Stimulated activated memory B cell treated with anti-CD40 and anti-IgM and Interleukin-4, amounts not matched to agents 10 μg/mL and 1 μg/mL and 100 μg/mL, for 72 hours (primary cell): ENCODE results near the gene ERGIC1.

Source experiments
- ATAC-seq: fragments of 150-1000 bp; cut with Tn5 transposase; 2 replicates; pipeline ENCODE4 v1.10.0; 2021
- H3K27ac Mint-ChIP-seq: one replicate; pipeline ENCODE4 v1.8.0; 2022; ENCODE audit warnings: mild to moderate bottlenecking, mixed read lengths
- H3K27me3 Mint-ChIP-seq: one replicate; pipeline ENCODE4 v1.8.0; 2022; ENCODE audit warnings: mixed read lengths
- H3K36me3 Mint-ChIP-seq: one replicate; pipeline ENCODE4 v1.8.0; 2022; ENCODE audit warnings: mixed read lengths
- H3K4me1 Mint-ChIP-seq: one replicate; pipeline ENCODE4 v1.8.0; 2022; ENCODE audit warnings: mixed read lengths
- H3K4me3 Mint-ChIP-seq: one replicate; pipeline ENCODE4 v1.8.0; 2022; ENCODE audit warnings: mild to moderate bottlenecking, moderate library complexity, mixed read lengths
- H3K9me3 Mint-ChIP-seq: one replicate; pipeline ENCODE4 v1.8.0; 2022; ENCODE audit warnings: mixed read lengths

Gene ERGIC1

DNA sequence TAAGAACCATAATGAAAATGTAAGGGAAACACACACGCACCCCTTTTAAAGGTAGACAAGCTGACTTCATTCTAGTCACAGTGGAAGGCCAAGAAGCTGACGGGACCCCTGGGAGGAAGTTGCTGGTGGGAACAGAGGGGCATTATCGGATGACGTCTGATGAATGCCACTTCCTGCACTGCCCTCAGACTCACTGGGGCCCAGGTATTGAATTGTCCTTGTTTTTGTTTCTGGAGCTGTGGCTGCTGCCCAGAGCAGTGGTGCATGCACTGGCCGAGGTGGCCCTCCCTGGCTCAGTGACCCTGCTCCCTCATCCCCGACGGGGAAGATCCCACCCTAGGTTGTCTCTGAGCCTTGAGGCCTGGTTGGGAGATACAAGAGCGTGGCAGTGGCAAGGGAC lies 109.9 kb downstream of the ERGIC1 start:
- Mint-ChIP-seq H3K27me3 (no peaks in the 10 kb centered on the region), H3K9me3 (no peaks in the 10 kb centered on the region), H3K4me3 (no peak overlapping the region), H3K27ac (no peak overlapping the region), H3K4me1 (peaks cover 9% of the 10 kb centered on the region), H3K36me3 (peaks cover 62% of the 10 kb centered on the region)
- no peak for ATAC-seq

DNA sequence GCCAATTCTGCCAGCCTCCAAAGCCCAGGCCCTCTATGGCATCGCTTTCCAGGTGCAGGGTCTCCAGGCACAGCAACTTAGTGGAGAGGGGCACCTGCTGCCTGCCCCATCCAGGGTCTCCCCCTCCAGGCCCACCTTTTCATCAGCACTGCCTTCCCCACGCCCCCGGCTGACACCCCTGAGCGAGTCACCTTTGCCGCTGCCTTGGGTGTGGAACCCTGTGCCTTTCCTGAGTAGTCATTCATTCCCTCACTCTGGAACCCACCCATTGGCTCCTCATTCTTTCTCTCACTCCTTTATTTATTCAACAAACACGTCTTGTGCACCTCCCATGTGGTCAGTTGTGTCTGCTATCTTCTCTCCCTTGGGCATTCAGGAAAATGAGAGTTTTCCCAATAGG lies 110.7 kb downstream of the ERGIC1 start:
- Mint-ChIP-seq H3K36me3 (peaks cover 61% of the 10 kb centered on the region), H3K27me3 (no peaks in the 10 kb centered on the region), H3K27ac (no peak overlapping the region), H3K4me1 (peaks cover 9% of the 10 kb centered on the region), H3K4me3 (no peak overlapping the region), H3K9me3 (no peaks in the 10 kb centered on the region)
- ATAC-seq = no peak

GRCh38 chr5:172945151-172945550 lies 111.1 kb downstream of the ERGIC1 start:
- no peak for ATAC-seq

GRCh38 chr5:172946146-172946545 lies 112.1 kb downstream of the ERGIC1 start:
- Mint-ChIP-seq H3K27me3 (no peaks in the 10 kb centered on the region), H3K27ac (no peak overlapping the region), H3K4me3 (no peak overlapping the region), H3K9me3 (no peaks in the 10 kb centered on the region), H3K36me3 (peaks cover 62% of the 10 kb centered on the region), H3K4me1 (peaks cover 9% of the 10 kb centered on the region)
- no peak for ATAC-seq

More at GRCh38 chr5:172945151-172945550, 111.1 kb downstream of the ERGIC1 start:
- Mint-ChIP-seq H3K4me3 (no peak overlapping the region), H3K9me3 (no peaks in the 10 kb centered on the region), H3K4me1 (peaks cover 9% of the 10 kb centered on the region), H3K27me3 (no peaks in the 10 kb centered on the region), H3K27ac (no peak overlapping the region), H3K36me3 (peaks cover 58% of the 10 kb centered on the region)

- Mint-ChIP-seq H3K27me3 (no peaks in the 10 kb centered on the region), H3K4me1 (peaks cover 9% of the 10 kb centered on the region), H3K4me3 (no peak overlapping the region), H3K27ac (no peak overlapping the region), H3K36me3 (peaks cover 59% of the 10 kb centered on the region), H3K9me3 (no peaks in the 10 kb centered on the region)
- ATAC-seq = no peak
Observed at GRCh38 chr5:172949426-172949825, 115.4 kb downstream of the ERGIC1 start.

DNA sequence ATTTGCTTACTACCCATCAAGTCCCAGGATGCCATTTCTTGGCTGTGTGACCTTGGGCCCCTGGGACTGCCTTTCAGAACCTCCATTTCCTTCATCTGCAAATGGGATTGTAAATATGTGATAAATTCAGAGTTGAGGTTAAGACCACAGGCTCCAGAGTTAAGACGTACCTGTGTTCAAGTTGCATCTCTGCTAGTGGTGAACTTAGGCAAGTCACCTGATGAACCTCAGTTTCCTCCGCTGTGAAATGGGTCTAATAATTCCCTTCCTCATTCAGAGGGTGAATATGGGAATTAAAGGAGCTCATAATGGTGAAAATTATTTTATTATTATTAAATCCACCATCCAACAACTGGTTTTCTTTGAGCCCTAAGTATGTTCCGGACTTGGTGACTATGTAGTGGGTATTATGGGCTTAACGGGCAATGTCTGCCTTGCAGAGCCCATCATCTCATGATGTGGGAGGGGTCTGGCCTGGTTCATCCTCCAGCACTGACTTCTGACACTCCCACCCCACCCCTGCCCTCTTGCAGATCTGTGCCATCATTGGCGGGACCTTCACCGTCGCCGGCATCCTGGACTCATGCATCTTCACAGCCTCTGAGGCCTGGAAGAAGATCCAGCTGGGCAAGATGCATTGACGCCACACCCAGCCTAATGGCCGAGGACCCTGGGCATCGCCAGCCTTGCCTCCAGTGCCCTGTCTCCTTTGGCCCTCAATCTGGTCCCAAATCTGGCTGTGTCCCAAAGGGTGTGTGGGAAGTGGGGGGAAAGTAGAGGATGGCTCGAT lies 116.3 kb downstream of the ERGIC1 start:
- no peak overlapping the region for H3K4me3 Mint-ChIP-seq
- peaks cover 50% of the 10 kb centered on the region for H3K36me3 Mint-ChIP-seq
- no peak for ATAC-seq
- peaks cover 15% of the 10 kb centered on the region for H3K4me1 Mint-ChIP-seq
- no peak overlapping the region for H3K27ac Mint-ChIP-seq
- H3K27me3 Mint-ChIP-seq = no peaks in the 10 kb centered on the region
- no peaks in the 10 kb centered on the region for H3K9me3 Mint-ChIP-seq

DNA sequence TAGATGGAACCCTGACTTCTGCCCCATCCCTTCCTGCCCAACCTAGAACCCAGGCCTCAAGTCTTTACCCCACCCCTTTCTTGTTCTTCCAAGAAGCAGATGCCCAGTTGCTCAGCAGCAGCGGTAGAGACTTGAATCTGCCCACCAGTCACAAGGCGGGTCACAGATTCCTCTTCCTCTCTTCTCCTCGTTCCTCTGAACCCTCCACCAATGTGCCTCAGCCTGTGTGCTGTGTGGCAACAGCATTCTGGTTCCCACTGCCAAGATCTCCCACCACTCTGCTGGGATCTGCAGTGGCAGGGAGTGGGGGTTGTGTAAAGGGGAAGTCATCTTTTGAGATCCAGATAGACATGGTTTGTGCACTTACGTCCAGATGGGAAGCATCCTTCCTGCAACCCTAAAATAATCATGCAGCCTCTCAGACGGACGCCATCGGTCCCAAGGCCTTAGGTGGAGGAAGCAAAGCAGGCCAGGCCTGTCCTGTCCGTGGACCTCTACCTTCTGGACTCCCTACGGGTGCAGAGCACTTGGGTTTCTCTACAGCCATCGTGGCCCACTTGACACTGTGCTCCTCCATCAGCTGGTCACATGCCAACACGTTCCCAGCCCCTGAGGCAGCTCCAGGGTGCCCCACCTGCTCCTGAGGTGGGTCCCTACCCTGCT lies 117.5 kb downstream of the ERGIC1 start:
- no peak for ATAC-seq
- H3K27ac Mint-ChIP-seq = no peak overlapping the region
- no peaks in the 10 kb centered on the region for H3K27me3 Mint-ChIP-seq
- no peaks in the 10 kb centered on the region for H3K9me3 Mint-ChIP-seq
- peaks cover 15% of the 10 kb centered on the region for H3K4me1 Mint-ChIP-seq
- no peak overlapping the region for H3K4me3 Mint-ChIP-seq
- H3K36me3 Mint-ChIP-seq = peaks cover 41% of the 10 kb centered on the region

DNA sequence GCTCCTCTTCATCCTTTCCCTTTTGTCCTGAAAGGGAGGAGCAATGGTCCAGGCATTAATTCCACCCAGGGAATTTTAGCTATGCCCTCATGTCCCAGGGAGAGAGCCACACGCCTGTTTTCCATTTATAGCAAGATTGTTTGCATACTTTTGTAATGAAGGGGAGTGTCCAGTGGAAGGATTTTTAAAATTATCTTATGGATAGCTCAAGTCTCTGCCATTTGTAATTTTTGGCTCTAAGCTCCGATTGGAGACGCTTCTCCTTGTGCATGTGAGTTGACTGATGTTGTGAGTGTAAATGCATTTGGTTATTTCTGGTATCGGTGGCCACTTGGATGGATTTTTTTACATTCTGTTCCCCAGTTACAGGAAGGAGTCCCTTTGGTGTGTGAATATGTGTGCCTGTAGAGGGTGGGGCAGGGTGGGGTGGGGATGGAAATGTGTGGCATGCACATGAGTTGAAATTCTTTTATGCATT lies 118.0 kb downstream of the ERGIC1 start:
- H3K4me3 Mint-ChIP-seq = no peak overlapping the region
- no peaks in the 10 kb centered on the region for H3K9me3 Mint-ChIP-seq
- H3K36me3 Mint-ChIP-seq = peaks cover 39% of the 10 kb centered on the region
- no peaks in the 10 kb centered on the region for H3K27me3 Mint-ChIP-seq
- H3K27ac Mint-ChIP-seq = no peak overlapping the region
- ATAC-seq = no peak
- H3K4me1 Mint-ChIP-seq = peaks cover 15% of the 10 kb centered on the region

- Mint-ChIP-seq H3K9me3 (no peaks in the 10 kb centered on the region), H3K27me3 (no peaks in the 10 kb centered on the region), H3K27ac (peak overlapping the region; percentile 32), H3K4me1 (peaks cover 21% of the 10 kb centered on the region), H3K36me3 (peaks cover 22% of the 10 kb centered on the region), H3K4me3 (no peak overlapping the region)
- no peak for ATAC-seq
Observed at GRCh38 chr5:172953776-172954675, 120.0 kb downstream of the ERGIC1 start.

DNA sequence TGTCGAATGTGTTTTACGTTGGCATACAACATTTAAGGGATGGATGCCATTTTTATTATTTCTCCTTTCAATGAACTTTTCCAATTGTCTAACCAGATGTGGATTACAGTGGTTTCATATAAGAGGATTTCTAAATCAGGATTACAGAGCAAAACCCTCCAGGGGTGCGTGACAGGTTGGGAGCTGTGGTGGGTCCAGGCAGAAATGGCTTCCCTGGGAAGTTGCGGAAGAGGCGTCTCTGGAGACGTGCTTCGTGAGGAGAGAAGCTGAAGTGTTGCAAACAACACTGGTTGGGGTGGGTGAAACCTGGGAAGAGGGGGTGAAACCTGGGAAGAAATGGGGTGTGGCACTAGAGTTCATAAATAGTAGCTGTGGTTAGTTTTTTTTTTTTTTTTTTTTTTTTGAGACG lies 120.7 kb downstream of the ERGIC1 start:
- Mint-ChIP-seq H3K27me3 (no peaks in the 10 kb centered on the region), H3K36me3 (peaks cover 19% of the 10 kb centered on the region), H3K4me3 (no peak overlapping the region), H3K9me3 (no peaks in the 10 kb centered on the region), H3K4me1 (peaks cover 24% of the 10 kb centered on the region), H3K27ac (peak overlapping the region; percentile 32)
- no peak for ATAC-seq

GRCh38 chr5:172956228-172956627 lies 122.2 kb downstream of the ERGIC1 start:
- no peaks in the 10 kb centered on the region for H3K9me3 Mint-ChIP-seq

DNA sequence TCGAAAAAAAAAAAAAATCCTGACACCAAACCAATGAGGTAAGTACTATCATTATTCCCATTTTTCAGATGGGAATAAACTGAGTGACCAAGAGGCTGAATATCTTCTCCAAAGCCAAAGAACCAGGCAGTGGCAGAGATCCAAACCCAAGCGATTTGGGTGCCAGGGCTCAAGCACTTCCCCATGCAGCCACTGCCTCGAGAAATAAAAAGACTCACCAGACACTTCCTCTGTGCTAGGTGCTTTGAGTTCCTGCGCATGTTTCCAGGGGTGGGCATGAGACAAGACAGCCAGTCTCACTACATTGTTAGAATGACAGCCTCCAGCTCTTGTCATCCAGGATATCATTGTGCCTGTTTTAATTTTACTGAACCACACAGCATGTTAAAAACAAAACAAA lies 122.9 kb downstream of the ERGIC1 start:
- H3K36me3 Mint-ChIP-seq = peaks cover 15% of the 10 kb centered on the region
- H3K9me3 Mint-ChIP-seq = no peaks in the 10 kb centered on the region
- ATAC-seq = no peak
- H3K27me3 Mint-ChIP-seq = no peaks in the 10 kb centered on the region
- no peak overlapping the region for H3K4me3 Mint-ChIP-seq
- H3K4me1 Mint-ChIP-seq = peaks cover 33% of the 10 kb centered on the region
- H3K27ac Mint-ChIP-seq = no peak overlapping the region

More at GRCh38 chr5:172956228-172956627, 122.2 kb downstream of the ERGIC1 start:
- Mint-ChIP-seq H3K27me3 (no peaks in the 10 kb centered on the region), H3K4me3 (no peak overlapping the region), H3K4me1 (peaks cover 33% of the 10 kb centered on the region), H3K27ac (no peak overlapping the region), H3K36me3 (peaks cover 15% of the 10 kb centered on the region)
- no peak for ATAC-seq

- Mint-ChIP-seq H3K9me3 (no peaks in the 10 kb centered on the region), H3K4me1 (peaks cover 33% of the 10 kb centered on the region), H3K36me3 (peaks cover 15% of the 10 kb centered on the region), H3K4me3 (no peak overlapping the region), H3K27me3 (no peaks in the 10 kb centered on the region), H3K27ac (no peak overlapping the region)
- no peak for ATAC-seq
Observed at GRCh38 chr5:172957458-172957857, 123.4 kb downstream of the ERGIC1 start.

GRCh38 chr5:172958331-172959046 lies 124.4 kb downstream of the ERGIC1 start:
- Mint-ChIP-seq H3K27ac (peak overlapping the region; percentile 95), H3K9me3 (no peaks in the 10 kb centered on the region), H3K4me3 (peak overlapping the region; percentile 88), H3K4me1 (peaks cover 33% of the 10 kb centered on the region), H3K36me3 (peaks cover 19% of the 10 kb centered on the region), H3K27me3 (no peaks in the 10 kb centered on the region)
- peak; percentile 87 for ATAC-seq
